Tongue (tissue), 2 donors: Measurements from ENCODE around the gene FGG. TPM values are rescaled to one million over a fixed set of nuclear protein-coding genes. Genes with fewer than 3 reads are reported as not detected.
A peak's percentile ranks its signal among the peaks of the same experiment; 100 is the strongest.
"Not testable (repeated sequence)": the region's sequence is repeated elsewhere in the genome, so short reads cannot be mapped to it uniquely, and the experiment has no call there.

Source experiments
- DNase-seq: peaks from one replicate; pipeline ENCODE4 v3.0.0-alpha.2; 2015
- total RNA-seq: library from RNA; depleted of rRNA; stranded (reverse); fragments of >200 nt; gene quantifications from one replicate; pipeline ENCODE4 v1.2.3, GENCODE V29; 2014

The FGG gene
- total RNA-seq, 1 donor from 2014 or later = not detected

DNA sequence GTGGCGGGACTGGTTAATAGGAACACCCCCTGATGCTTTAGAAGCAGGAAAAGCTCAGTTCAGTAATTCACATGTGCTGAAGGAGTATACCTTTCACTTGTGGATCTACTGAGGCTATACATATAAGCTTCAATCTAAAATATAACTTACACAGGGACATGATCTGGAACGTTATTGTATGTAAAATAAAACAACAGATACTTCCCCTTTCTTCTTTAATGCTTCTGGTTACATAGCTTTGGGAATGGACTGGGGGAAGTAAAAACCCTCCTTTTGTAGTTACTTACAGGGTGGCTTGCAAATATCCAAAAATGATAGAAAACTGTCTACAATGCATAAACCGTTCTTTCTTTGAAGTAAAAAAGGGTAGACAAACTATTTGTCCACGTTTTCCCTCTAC lies 1.9 kb downstream of the FGG start:
- no peak for DNase-seq

DNA sequence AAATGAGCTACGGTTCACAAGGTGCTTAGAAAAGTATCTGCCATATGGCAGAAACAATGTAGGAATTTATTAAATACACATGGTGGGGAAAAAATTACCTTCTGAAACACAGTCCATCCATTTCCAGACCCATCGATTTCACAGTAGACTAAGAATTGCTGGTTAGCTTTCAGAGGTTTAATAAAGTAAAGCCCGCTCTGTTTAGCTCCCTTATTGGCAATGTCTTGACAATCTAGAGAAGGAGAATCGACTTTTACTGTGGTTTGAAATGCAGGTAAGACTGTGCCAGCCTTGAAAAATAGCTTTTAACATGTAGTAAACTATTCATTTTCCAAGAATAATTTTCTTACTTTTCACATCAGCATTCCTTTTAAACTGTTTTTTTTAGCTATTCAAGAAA lies 2.9 kb downstream of the FGG start:
- DNase-seq = no peak

DNA sequence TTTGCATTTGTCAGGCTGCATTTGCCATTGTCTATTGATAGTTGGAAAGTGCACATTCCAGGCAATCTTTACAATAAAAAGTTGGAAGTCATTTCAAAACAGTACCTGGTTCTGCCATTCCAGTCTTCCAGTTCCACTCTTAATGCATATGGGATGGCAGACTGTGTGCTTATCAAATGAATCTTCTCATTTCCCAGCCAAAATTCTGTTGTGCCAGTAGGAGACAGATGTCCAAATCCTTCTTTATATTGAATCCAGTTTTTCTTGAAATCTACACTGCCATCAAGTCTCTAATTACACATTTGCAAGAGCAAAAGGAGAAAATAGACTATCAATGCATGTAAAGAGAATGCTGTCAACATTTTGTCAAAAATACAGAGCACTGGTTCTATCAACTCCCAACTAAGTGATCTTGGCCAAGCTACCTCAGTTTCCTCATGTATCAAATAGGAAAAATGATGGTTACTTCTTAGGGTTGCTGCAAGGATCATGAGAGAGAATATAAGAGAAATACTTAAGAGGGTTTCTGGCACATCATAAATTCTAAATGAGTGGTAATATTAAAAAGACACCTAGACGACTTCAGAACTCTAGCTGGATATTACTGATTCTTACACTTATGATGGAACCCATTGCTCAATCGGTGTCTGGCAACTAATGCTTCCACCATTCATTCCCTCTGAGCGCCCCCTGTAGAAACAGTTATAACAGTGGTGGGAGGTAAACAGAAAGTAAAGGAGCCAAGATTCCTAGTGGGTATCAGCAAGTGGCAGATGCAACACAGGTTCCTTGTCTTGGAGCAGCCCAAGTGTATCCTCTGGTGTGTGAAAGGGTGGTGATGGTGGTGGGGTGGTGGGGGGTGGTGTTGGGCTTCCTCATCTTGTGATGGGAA lies 3.8 kb downstream of the FGG start:
- no peak for DNase-seq

DNA sequence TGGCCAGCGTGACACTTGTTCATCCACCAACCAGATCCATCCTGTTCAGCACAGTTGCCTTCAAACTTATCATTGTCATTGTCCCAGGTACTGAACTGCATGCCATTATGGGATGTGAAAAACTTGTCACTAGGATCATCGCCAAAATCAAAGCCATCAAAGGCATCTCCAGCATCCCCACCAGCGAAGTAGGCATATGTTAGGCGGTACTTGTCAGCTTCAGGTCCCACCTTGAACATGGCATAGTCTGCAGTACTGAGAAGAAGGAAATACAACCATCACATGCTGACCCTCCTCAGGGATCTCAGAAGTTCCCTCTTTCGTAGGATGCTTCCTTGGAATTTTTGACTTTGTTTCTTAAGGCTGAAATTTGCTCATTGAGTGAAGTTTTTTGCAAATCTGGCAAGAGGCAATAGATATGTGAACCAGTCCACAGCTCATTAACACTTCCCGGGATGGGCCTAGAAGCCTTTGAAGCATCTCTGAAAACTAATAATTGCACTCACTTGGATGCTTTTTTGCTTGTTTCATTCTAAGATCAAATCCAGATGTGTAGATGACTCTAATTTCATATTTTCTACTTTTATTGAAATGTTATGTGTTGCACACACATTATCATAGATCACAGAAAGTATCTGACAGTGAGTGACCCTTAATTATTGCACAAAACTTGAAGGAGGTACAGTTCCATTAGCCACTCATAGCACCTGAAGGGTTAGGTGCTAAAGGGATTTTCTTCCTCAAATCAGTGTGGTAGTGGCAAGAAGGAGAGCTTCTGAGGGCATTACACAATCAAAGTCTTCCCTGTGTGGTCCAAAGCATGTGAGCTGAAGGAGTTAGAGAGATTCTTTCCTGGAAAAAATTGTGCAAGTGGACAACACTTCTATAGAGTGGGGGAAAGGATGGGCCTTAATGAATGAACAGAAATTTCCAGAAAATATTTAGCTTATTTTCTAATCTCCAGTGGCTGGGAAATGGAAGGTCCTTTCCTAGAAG lies 5.4 kb downstream of the FGG start:
- no peak for DNase-seq

DNA sequence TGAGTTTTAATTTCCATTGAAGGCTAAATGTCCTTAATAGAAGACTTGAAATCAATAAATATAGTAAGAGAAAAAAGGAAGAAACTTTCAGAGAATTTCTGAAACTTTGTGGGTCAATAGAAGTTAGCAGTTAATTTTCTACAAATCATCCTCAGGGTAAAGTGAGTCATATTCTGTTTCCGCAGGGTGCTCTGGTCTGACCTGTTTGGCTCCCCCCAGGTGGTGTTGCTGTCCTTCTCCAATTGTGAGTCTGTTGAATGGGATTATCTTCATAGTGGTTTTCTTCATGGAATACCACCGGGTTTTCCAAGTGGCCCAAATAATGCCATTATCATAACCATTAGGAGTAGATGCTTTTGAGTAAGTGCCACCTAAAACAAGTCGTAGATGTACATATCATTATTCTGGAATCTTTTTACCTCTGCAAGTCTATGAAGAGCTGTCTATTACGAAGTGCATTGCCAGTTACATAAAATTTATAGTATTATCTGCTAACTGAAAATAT lies 7.7 kb downstream of the FGG start:
- no peak for DNase-seq

DNA sequence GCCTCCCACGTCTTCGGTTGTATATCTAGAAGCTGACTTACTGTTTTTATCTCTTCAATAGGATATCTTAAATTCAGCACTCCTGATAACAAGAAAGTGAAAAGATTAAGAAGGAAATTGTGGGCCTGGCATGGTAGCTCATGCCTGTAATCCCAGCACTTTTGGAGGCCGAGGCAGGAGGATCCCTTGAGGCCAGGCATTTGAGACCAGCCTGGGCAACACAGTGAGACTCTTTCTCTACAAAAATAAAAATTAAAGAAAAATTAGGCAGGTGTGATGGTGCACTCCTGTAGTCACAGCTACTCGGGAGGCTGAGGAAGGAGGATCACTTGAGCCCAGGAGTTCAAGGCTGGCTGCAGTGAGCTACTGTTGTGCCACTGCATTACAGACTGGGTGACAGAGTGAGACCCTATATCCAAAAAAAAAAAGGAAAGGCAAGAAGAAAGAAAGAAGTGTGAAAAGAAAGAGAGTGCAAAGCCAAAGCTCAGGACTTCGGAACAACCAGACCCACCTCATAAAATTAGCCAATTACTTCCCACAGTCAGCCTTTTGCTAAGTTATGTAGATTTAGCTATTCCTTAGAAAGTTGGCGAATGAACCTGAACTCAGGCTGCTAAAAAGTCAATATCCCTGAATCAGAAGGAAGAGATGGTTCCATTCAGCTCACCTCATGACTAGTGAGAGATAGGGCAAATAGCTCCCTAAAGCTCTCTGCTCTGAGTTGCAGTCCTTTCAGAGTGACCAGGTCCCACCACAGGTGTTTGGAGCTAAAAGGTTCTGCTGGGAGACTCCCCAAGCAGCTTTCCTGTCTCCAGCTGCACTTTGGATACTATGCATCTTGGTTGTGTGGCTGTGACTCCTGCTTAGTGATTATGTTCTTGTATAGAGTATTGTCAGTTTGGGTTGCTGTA lies 9.2 kb downstream of the FGG start:
- no peak for DNase-seq

DNA sequence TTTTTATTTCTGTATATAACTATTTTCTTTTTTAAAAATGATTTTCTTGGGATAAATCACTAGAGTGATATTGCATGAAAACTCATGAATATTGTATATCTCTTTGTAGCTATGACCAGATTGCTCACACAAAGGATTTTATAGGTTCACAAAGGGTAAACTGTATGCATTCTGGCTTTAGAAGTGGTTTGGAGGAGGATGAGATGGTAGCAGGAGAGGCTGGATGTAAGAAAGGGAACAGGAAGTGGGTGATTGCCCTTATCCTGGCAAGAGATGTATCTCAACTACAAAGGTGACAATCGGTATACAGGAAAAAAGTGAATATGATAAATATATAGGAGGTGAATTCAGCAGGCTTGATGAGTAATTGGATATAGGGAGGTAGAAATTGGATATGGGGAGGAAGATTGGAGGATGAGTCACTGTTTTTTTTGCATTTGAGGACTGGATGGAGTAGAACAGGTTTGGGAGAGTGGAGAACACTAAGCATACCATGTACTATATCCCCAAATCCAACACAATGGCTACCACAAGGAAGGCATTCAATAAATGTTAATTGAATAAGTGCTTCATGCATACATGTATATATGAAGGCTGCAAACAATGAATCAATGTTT lies 9.9 kb downstream of the FGG start:
- no peak for DNase-seq

DNA sequence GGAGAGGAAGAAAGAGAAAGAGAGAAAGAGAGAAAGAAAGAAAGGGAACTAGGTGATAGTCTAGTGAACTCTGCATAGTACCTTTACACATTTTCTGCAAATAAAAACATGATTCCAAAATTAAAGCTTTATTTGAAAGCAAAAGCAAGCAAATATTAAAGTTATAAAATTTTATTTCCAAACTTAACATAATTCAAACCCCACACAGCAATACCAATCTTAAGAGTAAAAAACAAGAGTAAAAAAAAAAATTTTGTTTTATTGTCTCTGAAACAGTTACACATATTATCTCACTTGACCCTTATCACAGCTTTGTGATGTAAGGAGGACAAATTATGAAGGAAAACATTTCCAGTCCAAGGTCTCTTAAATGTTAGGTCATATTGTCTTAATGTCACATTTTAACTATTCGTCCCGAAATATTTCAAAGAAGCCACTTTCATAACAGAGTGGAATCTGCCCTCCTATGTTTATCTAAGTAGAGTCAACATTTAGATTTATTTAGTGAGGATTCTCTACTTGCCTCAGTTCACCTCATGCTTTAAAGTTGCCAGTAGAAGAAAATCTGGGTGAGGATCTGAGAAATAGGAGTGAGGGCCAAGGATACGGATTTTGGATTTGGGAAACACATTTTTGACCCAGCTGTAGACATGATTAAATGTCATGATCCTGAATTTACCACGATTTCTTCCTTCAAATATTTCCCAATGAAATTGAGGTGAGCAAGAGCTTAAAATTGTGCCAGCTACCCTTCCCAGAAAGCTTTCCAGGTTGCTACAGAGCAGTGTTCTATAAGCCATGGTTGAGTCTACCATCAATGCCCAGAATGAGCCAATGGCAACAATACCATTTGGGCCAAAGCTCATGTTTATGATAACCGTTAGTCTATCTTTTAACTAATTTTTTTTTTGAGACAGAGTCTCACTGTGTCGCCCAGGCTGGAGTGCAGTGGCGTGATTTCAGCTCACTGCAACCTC lies 14.4 kb downstream of the FGG start:
- DNase-seq = no peak

DNA sequence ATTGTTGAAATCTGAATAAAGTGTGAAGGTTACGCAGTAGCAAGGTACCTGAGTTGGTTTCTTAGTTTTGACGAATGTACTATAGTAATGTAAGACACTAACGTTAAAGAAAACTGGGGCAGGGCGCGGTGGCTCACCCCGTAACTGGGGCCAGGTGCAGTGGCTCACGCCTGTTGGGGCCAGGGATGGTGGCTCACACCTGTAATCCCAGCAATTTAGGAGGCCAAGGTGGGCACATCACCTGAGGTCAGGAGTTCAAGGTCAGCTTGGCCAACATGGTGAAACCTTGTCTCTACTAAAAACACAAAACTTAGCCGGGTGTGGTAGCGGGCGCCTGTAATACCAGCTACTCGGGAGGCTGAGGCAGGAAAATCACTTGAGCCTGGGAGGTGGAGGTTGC lies 15.2 kb downstream of the FGG start:
- DNase-seq = not testable (repeated sequence)

DNA sequence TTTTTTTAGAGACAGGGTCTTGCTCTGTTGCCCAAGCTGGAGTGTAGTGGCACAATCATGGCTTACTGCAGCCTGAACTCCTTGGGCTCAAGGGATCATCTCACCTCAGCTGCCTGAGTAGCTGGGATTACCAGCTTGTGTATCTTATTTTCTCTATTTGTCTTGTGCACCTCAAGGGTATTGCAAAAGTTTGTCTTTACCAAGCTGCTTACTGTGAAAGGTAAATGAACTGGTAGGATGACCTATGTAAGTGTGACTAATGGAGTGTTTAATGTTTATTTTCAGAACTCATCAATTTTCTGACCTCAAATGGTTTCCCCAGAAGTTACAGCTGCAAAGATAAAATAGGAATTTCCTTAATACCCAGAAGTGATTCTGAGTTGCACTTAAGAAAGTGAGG lies 16.6 kb downstream of the FGG start:
- peak; percentile 5 for DNase-seq

DNA sequence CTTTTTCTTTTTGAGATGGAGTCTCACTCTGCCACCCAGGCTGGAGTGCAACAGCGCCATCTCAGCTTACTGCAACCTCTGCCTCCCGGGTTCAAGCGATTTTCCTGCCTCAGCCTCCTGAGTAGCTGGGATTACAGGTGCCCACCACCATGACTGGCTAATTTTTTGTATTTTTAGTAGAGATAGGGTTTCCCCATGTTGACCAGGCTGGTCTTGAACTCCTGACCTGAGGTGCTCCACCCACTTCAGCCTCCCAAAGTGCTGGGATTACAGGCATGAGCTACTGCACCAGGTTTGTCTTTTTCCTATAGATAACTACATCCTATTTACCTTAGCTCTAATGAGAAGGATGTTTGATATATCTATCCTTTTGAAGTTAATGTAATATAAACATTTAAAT lies 18.1 kb downstream of the FGG start:
- not testable (repeated sequence) for DNase-seq

DNA sequence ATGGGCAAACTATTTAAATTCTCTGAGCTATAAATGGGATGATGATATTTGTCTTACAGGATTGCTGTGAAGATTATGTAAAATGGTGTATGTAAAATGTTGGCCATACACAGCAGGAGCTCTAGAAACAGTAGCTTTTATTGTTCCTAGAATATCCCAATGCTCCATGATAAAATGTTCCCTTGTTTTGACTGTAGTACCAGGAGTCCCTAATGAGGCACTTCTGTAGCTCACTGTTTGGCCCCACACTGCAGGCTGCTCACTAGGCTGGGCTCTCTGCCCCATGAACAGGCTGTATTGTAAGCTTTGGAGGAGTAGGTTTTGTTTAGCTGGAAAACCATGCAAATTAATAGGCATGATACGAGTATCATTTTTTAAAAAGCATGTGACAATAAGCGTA lies 18.6 kb downstream of the FGG start:
- peak; percentile 2 for DNase-seq

DNA sequence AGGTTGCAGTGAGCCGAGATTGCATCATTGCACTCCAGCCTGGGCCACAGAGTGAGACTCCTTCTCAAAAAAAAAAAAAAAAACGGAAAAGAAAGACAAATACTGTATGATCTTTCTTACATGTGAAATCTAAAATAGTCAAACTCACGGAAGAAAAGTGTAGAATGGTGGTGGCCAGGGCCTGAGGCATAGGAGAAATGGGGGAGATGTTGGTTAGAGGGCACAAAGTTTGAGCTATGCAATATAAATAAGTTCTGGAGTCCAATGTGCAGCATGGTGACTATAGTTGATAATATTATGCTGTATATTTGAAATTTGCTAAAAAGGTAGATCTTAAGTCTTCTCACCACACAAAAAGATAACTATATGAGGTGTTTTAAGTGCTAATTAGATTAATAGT lies 20.6 kb downstream of the FGG start:
- DNase-seq = no peak

DNA sequence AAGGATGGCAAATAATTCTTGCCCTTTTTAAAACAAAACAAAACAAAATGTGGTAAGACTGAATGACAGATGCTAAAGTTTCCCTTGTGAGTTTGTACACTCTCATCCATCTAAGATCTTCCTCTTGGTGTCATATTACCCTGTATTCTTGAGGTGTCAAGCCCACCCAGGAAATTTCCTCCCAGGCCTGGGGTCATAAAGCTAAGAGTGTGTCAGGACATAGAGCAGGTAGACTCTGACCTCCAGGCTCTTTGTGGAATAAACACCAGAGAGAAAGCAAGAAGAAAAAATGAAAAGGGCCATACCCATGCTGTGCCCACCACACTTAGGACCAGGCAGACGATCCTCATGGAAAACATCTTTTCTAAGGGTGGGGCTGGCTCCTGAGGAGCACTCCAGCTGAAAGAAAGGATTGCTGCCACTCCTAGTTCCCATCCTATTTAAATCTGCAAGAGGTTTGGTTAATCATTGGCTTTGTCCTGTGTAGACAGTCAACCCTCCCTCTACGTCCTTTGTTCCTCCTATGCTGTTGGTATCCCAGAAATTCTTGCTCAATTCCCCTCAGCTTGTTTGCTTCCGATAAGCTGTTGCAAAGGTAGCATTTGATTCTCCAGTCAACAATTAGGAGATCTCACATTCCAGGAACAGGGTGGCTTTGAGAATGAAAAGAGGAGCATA lies 22.0 kb downstream of the FGG start, which contains the start of gene FGA:
TSS of gene FGA (minus strand) at position 414 of the 678 bp plus-strand sequence. CDS start at position 359, 55 bp downstream.
- no peak for DNase-seq

DNA sequence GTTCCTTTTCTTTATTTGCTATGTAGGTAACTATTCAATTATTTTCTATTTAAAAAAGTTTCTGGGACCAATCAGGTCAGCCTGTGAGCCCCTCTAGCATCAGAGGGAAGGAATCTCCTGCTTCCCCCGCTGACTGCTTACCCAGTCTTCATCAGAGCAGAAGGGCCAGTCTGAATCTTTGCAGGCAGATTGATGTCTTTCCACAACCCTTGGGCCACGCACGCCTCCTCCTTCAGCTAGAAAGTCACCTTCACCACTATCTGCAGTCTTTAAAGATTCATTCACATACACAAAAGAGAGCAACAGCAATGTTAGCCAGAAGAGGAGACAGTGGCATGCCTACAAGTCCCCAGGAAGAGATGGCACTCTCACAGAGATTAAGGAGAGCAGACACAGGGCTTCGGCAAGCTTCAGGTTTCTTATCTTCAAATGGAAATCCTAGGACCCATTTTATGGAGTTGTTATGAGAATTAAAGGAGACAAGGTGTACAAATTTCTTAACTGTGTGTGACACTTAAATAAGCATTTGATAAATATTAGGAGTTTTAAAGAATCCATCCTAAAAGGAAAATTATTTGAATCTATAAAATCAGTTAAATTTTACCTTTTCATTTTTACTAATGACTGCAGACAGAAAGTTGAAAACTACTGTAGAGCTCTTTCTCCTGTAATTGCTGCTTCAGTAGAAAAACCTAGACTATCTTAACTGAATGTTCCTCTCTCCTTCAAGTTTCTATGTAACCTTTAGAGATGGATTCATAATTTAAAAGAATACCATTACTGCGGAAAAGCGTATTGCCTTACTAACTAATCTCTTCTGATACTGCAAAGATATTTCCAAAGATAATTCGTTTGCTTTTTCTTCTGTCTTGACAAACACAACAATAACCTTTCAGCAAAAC lies 22.9 kb downstream of the FGG start:
- no peak for DNase-seq

DNA sequence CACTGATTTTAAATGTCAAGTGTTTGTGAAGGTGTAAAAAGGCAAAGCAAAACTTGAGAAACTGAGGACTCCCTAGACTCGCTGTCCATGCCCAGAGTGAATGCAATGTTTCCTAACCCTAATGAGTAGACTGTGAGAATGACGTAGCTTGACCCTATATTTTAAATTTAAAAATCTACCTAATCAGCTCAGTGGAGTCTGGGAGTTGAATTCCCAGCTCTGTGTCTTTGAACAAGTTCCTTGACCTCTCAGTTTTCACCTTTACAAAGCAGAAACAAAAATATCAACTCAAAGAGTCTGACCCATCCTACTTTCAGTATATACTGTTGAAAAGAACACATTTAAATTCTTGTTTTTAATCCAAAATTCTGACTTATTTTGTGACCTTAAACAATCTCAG lies 24.3 kb downstream of the FGG start:
- no peak for DNase-seq

DNA sequence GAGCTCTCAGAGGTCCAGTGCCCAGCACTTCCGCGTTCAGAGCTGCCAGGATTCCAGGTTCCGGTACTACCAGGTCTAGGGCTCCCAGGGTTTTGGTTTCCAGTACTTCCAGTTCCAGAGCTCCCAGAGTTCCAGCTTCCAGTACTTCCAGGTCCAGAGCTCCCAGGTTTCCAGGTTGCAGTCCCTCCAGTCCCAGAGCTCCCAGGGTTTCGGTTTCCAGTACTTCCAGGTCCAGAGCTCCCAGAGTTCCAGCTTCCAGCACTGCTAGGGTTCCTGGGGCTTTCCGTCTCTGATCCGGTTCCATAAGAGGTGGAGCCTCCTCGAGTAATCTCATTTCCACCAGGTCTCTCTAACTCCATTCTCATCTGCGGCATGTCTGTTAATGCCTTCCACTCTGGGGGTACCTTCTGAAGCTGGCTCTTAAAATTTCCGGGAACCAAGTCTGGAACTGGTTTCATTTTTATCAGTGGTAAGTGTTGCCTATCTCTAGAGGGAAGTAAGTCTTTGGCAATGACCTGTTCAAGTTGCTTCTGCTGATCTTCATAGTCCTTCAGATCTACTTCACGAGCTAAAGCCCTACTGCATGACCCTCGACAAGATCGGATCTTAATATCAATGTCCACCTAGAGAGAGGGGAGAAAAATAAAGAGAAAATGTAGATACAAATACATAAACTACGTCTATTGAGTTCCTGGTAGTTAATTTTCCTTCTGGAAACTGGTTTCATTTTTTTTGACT lies 26.0 kb downstream of the FGG start:
- no peak for DNase-seq
